Pancreas (tissue), 10 donors: ENCODE measurements around the gene TXK. TPM values are rescaled to one million over a fixed set of nuclear protein-coding genes. Genes with fewer than 3 reads are reported as not detected.
A peak's percentile ranks its signal among the peaks of the same experiment; 100 is the strongest.

ENCODE experiments used
- ATAC-seq, 4 donors: fragments of 200-7000 bp; cut with Tn5 transposase; one replicate each; pipeline versions ENCODE4 v1.8.0 to v1.9.1; 2020; ENCODE audit warnings: mild to moderate bottlenecking in 4 of 4, moderate library complexity in 4 of 4
- DNase-seq, 6 donors: peaks; one replicate each; pipeline ENCODE4 v3.0.0-alpha.2; 2020
- FAIRE-seq: peaks from 2 replicates; lab custom pipeline; 2012; peaks lifted over from hg19 to GRCh38; lab: Jason Lieb, UNC
- H3K27ac ChIP-seq, 4 donors: fragments of 200-600 bp; sonication (generic); 1 replicate in 3 of 4; 2 replicates in 1 of 4; pipeline versions ENCODE4 v1.5.0 to v1.8.0; 2020
- H3K27me3 ChIP-seq, 4 donors: fragments of 200-600 bp; one replicate each; pipeline ENCODE4 v1.8.0; 2021
- H3K36me3 ChIP-seq, 3 donors: fragments of 200-600 bp; sonication (generic) in 1 of 3; one replicate each; pipeline versions ENCODE4 v1.5.0 to v1.8.0; 2020 to 2021
- H3K4me1 ChIP-seq, 3 donors: fragments of 200-600 bp; one replicate each; pipeline ENCODE4 v1.8.0; 2021
- H3K4me3 ChIP-seq, 4 donors: fragments of 200-600 bp; sonication (generic) in 2 of 4; one replicate each; pipeline versions ENCODE4 v1.5.0 to v1.8.0; 2020 to 2021
- H3K9me3 ChIP-seq, 4 donors: fragments of 200-600 bp; one replicate each; pipeline ENCODE4 v1.8.0; 2021
- CTCF ChIP-seq, 4 donors: fragments of 200-600 bp; sonication (generic) in 3 of 4; IDR thresholded peaks; one replicate each; pipeline versions ENCODE4 v1.5.0 to v1.8.0; 2021; ENCODE audit warnings: antibody characterized with exemption in 4 of 4
- WGBS, 2 donors: extraction: QIAGEN DNeasy Blood & Tissue Kit; methylation state at CpG; one replicate each; pipeline ENCODE4 v1.1.7; 2013; 5-methylcytosine and 5-hydroxymethylcytosine counted together
- intact Hi-C, 3 donors: fragments of 100-400 bp; cut with DNase I; formaldehyde crosslinking; loops; one replicate each; pipeline versions ENCODE4 v1.11.1 to v1.14.2; 2022
- polyA plus RNA-seq, 2 donors: library from polyadenylated mRNA; stranded (reverse); fragments of 200-250 nt; gene quantifications; one replicate each; pipeline ENCODE4 v1.2.3, GENCODE V29; 2013
- total RNA-seq, 6 donors: library from RNA; stranded (reverse); fragmentation: NEBNext Ultra II Directional in 4 of 6; extraction: Animal tissue kit (Norgen Biotek cat#: 25700) in 4 of 6; gene quantifications; one replicate each; pipeline versions ENCODE4 v1.2.1 to v1.2.4, GENCODE V29; 2021 to 2023
- donor health status: healthy with polysubstance abuse.
- donor health status: DM: no; HTN: no; CAD: no; lungs with moderate emphysema.
- donor health status: DM: no; HTN: no; CAD: no.
- donor health status: control.
- donor health status: control.
- donor health status: Bipolar disorder and iron deficiency.
- donor health status: DM: yes; HTN: yes; CAD: no.
- donor health status: DM: no; HTN: no; CAD: no.
- donor health status: DM: no; HTN: no; CAD: no.
- donor health status: DM: yes; HTN: yes; CAD: no.

The TXK gene
- total and polyA plus RNA-seq, 8 donors, result 0.46 to 1.6 (median 0.75) TPM

- DNase-seq, result no peak
- H3K4me3 ChIP-seq, result no peak overlapping the region
- no peaks in the 10 kb centered on the region for H3K27me3 ChIP-seq
- WGBS, 2 donors, result 89 to 90% methylated on average over 7 of the region's 7 CpGs
- no peak for TF ChIP-seq CTCF (IDR thresholded peaks at IDR 0.05)
- ATAC-seq, result no peak
- H3K9me3 ChIP-seq, result no peaks in the 10 kb centered on the region
- peaks cover 7 to 13% (median 11%) of the 10 kb centered on the region in 3 donors for H3K4me1 ChIP-seq
- H3K27ac ChIP-seq, result no peak overlapping the region
- intact Hi-C loops, result no loop called here
- no peak for FAIRE-seq
- H3K36me3 ChIP-seq, result no peaks in the 10 kb centered on the region
These were observed 4.0 kb downstream of the TXK start for GRCh38 chr4:48130100-48130499.

- ATAC-seq (no peak), FAIRE-seq (no peak), DNase-seq (peak in 1 of 6 donors; percentile 29)
- Histone ChIP-seq H3K27ac (no peak overlapping the region), H3K27me3 (no peaks in the 10 kb centered on the region), H3K36me3 (no peaks in the 10 kb centered on the region), H3K4me1 (peaks cover 7 to 13% (median 11%) of the 10 kb centered on the region in 3 donors), H3K9me3 (no peaks in the 10 kb centered on the region), H3K4me3 (no peak overlapping the region)
- WGBS, 2 donors, result 41 to 52% methylated on average over 9 of the region's 9 CpGs
- intact Hi-C loops, result no loop called here
- TF ChIP-seq CTCF (IDR thresholded peaks at IDR 0.05), result no peak
These were observed 4.6 kb downstream of the TXK start for GRCh38 chr4:48129307-48130014.

- ATAC-seq (peak; percentile 58 to 87 (median 84)), FAIRE-seq (no peak), DNase-seq (peak in 5 of 6 donors; percentile 25 to 60 (median 47))
- peak in 3 of 4 donors; percentile 17 to 42 (median 30) for TF ChIP-seq CTCF (IDR thresholded peaks at IDR 0.05)
- Histone ChIP-seq H3K4me1 (peaks cover 7 to 13% (median 11%) of the 10 kb centered on the region in 3 donors), H3K9me3 (no peaks in the 10 kb centered on the region), H3K4me3 (peak overlapping the region in 1 of 4 donors; percentile 31), H3K36me3 (no peaks in the 10 kb centered on the region), H3K27ac (peak overlapping the region in 2 of 4 donors; percentile 11 to 20), H3K27me3 (no peaks in the 10 kb centered on the region)
- 20 to 26% methylated on average over 13 of the region's 13 CpGs for WGBS, 2 donors
- intact Hi-C loops, result no loop called here
These were observed 6.2 kb downstream of the TXK start for GRCh38 chr4:48127682-48128404.

GRCh38 chr4:48127231-48127630 is 6.8 kb downstream of the TXK start:
- Histone ChIP-seq H3K4me1 (peaks cover 7 to 12% (median 11%) of the 10 kb centered on the region in 3 donors), H3K36me3 (no peaks in the 10 kb centered on the region), H3K4me3 (no peak overlapping the region), H3K27me3 (no peaks in the 10 kb centered on the region), H3K27ac (peak overlapping the region in 2 of 4 donors; percentile 11 to 20), H3K9me3 (no peaks in the 10 kb centered on the region)
- ATAC-seq (peak in 2 of 4 donors; percentile 22 to 27), FAIRE-seq (no peak), DNase-seq (no peak)
- intact Hi-C loops, result no loop called here
- WGBS, 2 donors, result 18 to 25% methylated on average over 3 of the region's 3 CpGs
- TF ChIP-seq CTCF (IDR thresholded peaks at IDR 0.05), result no peak
